ENCODE measurements around the gene AHRR.

DNA sequence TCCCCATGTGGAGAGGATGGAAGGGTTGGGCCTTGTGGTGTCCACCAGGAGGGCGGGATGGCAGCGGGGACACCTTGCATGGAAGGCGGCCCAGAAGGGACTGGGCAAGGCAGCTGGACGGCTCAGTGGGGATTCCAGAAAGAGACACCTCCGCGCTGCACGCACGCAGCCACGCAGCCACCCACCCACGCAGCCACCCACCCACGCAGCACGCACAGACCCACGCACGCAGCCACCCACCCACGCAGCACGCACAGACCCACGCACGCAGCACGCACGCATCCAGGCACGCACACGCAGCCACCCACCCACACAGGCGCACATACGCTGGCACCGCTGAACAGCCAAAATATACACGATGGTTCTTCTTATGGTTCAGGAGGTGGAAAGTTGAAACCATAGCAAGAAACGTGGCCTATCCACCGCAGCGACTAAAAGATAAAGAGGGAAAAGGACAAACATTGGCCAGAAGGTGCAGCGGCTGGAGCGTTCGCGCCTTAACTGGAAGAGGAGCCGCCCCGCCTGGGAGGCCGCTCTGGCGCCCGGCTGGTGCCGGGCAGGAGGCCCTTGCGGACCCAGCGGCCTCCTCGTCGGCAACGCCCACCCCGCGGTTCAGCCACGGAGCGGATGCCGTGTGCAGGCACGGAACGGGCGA lies 99.2 kb downstream of the AHRR start:
- TF ChIP-seq, protein P1, sequence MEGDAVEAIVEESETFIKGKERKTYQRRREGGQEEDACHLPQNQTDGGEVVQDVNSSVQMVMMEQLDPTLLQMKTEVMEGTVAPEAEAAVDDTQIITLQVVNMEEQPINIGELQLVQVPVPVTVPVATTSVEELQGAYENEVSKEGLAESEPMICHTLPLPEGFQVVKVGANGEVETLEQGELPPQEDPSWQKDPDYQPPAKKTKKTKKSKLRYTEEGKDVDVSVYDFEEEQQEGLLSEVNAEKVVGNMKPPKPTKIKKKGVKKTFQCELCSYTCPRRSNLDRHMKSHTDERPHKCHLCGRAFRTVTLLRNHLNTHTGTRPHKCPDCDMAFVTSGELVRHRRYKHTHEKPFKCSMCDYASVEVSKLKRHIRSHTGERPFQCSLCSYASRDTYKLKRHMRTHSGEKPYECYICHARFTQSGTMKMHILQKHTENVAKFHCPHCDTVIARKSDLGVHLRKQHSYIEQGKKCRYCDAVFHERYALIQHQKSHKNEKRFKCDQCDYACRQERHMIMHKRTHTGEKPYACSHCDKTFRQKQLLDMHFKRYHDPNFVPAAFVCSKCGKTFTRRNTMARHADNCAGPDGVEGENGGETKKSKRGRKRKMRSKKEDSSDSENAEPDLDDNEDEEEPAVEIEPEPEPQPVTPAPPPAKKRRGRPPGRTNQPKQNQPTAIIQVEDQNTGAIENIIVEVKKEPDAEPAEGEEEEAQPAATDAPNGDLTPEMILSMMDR (conservative IDR thresholded peaks at IDR 0.05 in 1 of 2, IDR thresholded peaks at IDR 0.05 in 1 of 2; ENCODE audit: low read depth in 1 of 2, low read length in 2 of 2), result no peak
- no peak for TF ChIP-seq EZH2 (IDR thresholded peaks at IDR 0.05; ENCODE audit: low read length, missing control alignments)

Data from fibroblast of lung (primary cell).